A673 (cell line): Measurements from ENCODE around the gene CPNE9. TPM values are rescaled to one million over a fixed set of nuclear protein-coding genes. Genes with fewer than 3 reads are reported as not detected.

Experiments
- BruUV-seq: library from RNA; stranded (reverse); fragments of 400-500 nt; replicated peaks from 2 replicates; lab custom pipeline; 2021; lab: Mats Ljungman, UMichigan
- CTCF ChIA-PET: fragments of 300-600 bp; sonication (Branson Sonifier 250); formaldehyde crosslinking; loops from one replicate; lab custom pipeline; 2022; ENCODE audit warnings: antibody characterized with exemption; lab: Charles Lee
- POLR2A ChIA-PET: fragments of 300-600 bp; sonication (Branson Sonifier 250); formaldehyde crosslinking; loops from one replicate; lab custom pipeline; 2022; ENCODE audit warnings: antibody characterized with exemption; ENCODE audit not compliant: low non-redundant PET; lab: Charles Lee
- DNase-seq: peaks from one replicate; pipeline ENCODE4 v3.0.0-alpha.2; 2015; ENCODE audit warnings: low spot score
- H3K27ac ChIP-seq: fragments of 200-600 bp; sonication (generic); 2 replicates; pipeline ENCODE4 v1.5.1; 2016; ENCODE audit warnings: mixed run types, low read depth, mild to moderate bottlenecking, mixed read lengths, antibody characterized with exemption, low read length; ENCODE audit not compliant: poor library complexity, severe bottlenecking
- H3K27me3 ChIP-seq: fragments of 200-600 bp; sonication (generic); replicated peaks from 2 replicates; pipeline ENCODE4 v1.6.1; 2017; ENCODE audit warnings: mixed run types, low read depth, mild to moderate bottlenecking, mixed read lengths, antibody characterized with exemption, low read length; ENCODE audit not compliant: insufficient read depth, poor library complexity
- H3K36me3 ChIP-seq: fragments of 200-600 bp; sonication (generic); 2 replicates; pipeline ENCODE4 v1.6.1; 2016; ENCODE audit warnings: mixed run types, mild to moderate bottlenecking, mixed read lengths, antibody characterized with exemption, low read length; ENCODE audit not compliant: insufficient read depth, poor library complexity, severe bottlenecking
- H3K4me1 ChIP-seq: fragments of 200-600 bp; sonication (generic); 2 replicates; pipeline ENCODE4 v1.6.1; 2017; ENCODE audit warnings: mixed run types, mild to moderate bottlenecking, mixed read lengths, antibody characterized with exemption, low read length; ENCODE audit not compliant: insufficient read depth, poor library complexity, severe bottlenecking
- H3K4me3 ChIP-seq: fragments of 200-600 bp; sonication (generic); 2 replicates; pipeline ENCODE4 v1.5.1; 2016; ENCODE audit warnings: low read depth, mixed run types, mild to moderate bottlenecking, mixed read lengths, low read length; ENCODE audit not compliant: poor library complexity, severe bottlenecking
- H3K9me3 ChIP-seq: fragments of 200-600 bp; sonication (generic); 2 replicates; pipeline ENCODE4 v1.6.1; 2016; ENCODE audit warnings: mixed run types, low read depth, mild to moderate bottlenecking, mixed read lengths, antibody characterized with exemption, low read length; ENCODE audit not compliant: poor library complexity, severe bottlenecking
- CTCF ChIP-seq: fragments of 300-800, 200-600 bp; sonication (generic); conservative IDR thresholded peaks from 2 replicates; pipeline ENCODE4 v1.5.1; 2017; ENCODE audit warnings: low read depth, mild to moderate bottlenecking, antibody characterized with exemption, low read length, moderate library complexity, mixed read lengths
- EZH2 ChIP-seq: fragments of 200-600 bp; sonication (generic); IDR thresholded peaks from 2 replicates; pipeline ENCODE4 v1.6.1; 2017; ENCODE audit warnings: borderline replicate concordance, low read depth, mild to moderate bottlenecking, mixed read lengths, antibody characterized with exemption, low read length; ENCODE audit not compliant: poor library complexity, severe bottlenecking
- intact Hi-C: fragments of 100-400 bp; cut with micrococcal nuclease; formaldehyde crosslinking; loops from one replicate; pipeline ENCODE4 v1.10.0; 2022; ENCODE audit not compliant: unreplicated experiment
- total RNA-seq: library from RNA; stranded (reverse); gene quantifications from 2 replicates; pipeline ENCODE4 v1.2.3, GENCODE V29; 2021

Gene CPNE9
- total RNA-seq, 1 experiment from 2014 or later = not detected

- Histone ChIP-seq H3K27ac (no peak overlapping the region), H3K9me3 (no peaks in the 10 kb centered on the region), H3K36me3 (no peaks in the 10 kb centered on the region), H3K4me3 (no peak overlapping the region), H3K27me3 (peaks cover 25% of the 10 kb centered on the region), H3K4me1 (no peaks in the 10 kb centered on the region)
- TF ChIP-seq EZH2 = no peak
- no peak for TF ChIP-seq CTCF
- intact Hi-C loops = no loop called here
- ChIA-PET POLR2A (no interaction called here), CTCF (interaction anchor here (0.6 kb wide), 1 partner anchor 605 kb away, joined by 6 read pairs; no protein-coding TSS in a partner anchor)
- DNase-seq = no peak
- BruUV-seq = no TSS peak
These were observed 14.5 kb downstream of the CPNE9 start for GRCh38 chr3:9718118-9718517.

- H3K27ac ChIP-seq = no peak overlapping the region
- DNase-seq = no peak
- H3K27me3 ChIP-seq = peaks cover 23% of the 10 kb centered on the region
- TF ChIP-seq EZH2 = no peak
- TF ChIP-seq CTCF = no peak
- no peaks in the 10 kb centered on the region for H3K9me3 ChIP-seq
- no peaks in the 10 kb centered on the region for H3K36me3 ChIP-seq
- ChIA-PET CTCF (no interaction called here), POLR2A (no interaction called here)
- BruUV-seq = no TSS peak
- H3K4me1 ChIP-seq = no peaks in the 10 kb centered on the region
- intact Hi-C loops = no loop called here
- no peak overlapping the region for H3K4me3 ChIP-seq
These were observed 17.5 kb downstream of the CPNE9 start for GRCh38 chr3:9721015-9721699.

- ChIA-PET POLR2A (no interaction called here), CTCF (no interaction called here)
- Histone ChIP-seq H3K27me3 (peaks cover 21% of the 10 kb centered on the region), H3K36me3 (no peaks in the 10 kb centered on the region), H3K9me3 (no peaks in the 10 kb centered on the region), H3K4me3 (no peak overlapping the region), H3K27ac (no peak overlapping the region), H3K4me1 (no peaks in the 10 kb centered on the region)
- no peak for TF ChIP-seq CTCF
- no peak for TF ChIP-seq EZH2
- no TSS peak for BruUV-seq
- no peak for DNase-seq
- intact Hi-C loops = no loop called here
These were observed 18.0 kb downstream of the CPNE9 start for GRCh38 chr3:9721700-9722060.
